GM21360 (cell line): ENCODE data around the gene SEC14L3.

ENCODE experiments used
- ATAC-seq: cut with Tn5 transposase; IDR thresholded peaks from one replicate; pipeline ENCODE4 v1.9.1; 2021; ENCODE audit warnings: mild to moderate bottlenecking, moderate library complexity; ENCODE audit not compliant: unreplicated experiment

Gene SEC14L3

GRCh38 chr22:30423959-30424533 lies 47.8 kb downstream of the SEC14L3 start:
- ATAC-seq = peak; percentile 76

GRCh38 chr22:30423301-30423958 lies 48.4 kb downstream of the SEC14L3 start:
- peak; percentile 18 for ATAC-seq

GRCh38 chr22:30422481-30423300 lies 49.1 kb downstream of the SEC14L3 start:
- no peak for ATAC-seq

GRCh38 chr22:30421695-30422480 lies 49.9 kb downstream of the SEC14L3 start:
- ATAC-seq = no peak

GRCh38 chr22:30420347-30421125 lies 51.3 kb downstream of the SEC14L3 start:
- no peak for ATAC-seq

GRCh38 chr22:30416837-30417236 lies 55.0 kb downstream of the SEC14L3 start:
- ATAC-seq = no peak

GRCh38 chr22:30416403-30416802 lies 55.4 kb downstream of the SEC14L3 start:
- ATAC-seq = no peak

- ATAC-seq = no peak
These were observed 57.2 kb downstream of the SEC14L3 start for GRCh38 chr22:30414525-30415047.

- no peak for ATAC-seq
These were observed 57.9 kb downstream of the SEC14L3 start for GRCh38 chr22:30413745-30414524.

- no peak for ATAC-seq
These were observed 58.8 kb downstream of the SEC14L3 start for GRCh38 chr22:30413001-30413400.

- no peak for ATAC-seq
These were observed 60.0 kb downstream of the SEC14L3 start for GRCh38 chr22:30411780-30412179.
